ENCODE measurements around the gene SIDT2. TPM values are rescaled to one million over a fixed set of nuclear protein-coding genes. Genes with fewer than 3 reads are reported as not detected.
A peak's percentile ranks its signal among the peaks of the same experiment; 100 is the strongest.

The SIDT2 gene
- polyA plus RNA-seq, 2 donors, result 8.3 to 11.3 TPM

DNA sequence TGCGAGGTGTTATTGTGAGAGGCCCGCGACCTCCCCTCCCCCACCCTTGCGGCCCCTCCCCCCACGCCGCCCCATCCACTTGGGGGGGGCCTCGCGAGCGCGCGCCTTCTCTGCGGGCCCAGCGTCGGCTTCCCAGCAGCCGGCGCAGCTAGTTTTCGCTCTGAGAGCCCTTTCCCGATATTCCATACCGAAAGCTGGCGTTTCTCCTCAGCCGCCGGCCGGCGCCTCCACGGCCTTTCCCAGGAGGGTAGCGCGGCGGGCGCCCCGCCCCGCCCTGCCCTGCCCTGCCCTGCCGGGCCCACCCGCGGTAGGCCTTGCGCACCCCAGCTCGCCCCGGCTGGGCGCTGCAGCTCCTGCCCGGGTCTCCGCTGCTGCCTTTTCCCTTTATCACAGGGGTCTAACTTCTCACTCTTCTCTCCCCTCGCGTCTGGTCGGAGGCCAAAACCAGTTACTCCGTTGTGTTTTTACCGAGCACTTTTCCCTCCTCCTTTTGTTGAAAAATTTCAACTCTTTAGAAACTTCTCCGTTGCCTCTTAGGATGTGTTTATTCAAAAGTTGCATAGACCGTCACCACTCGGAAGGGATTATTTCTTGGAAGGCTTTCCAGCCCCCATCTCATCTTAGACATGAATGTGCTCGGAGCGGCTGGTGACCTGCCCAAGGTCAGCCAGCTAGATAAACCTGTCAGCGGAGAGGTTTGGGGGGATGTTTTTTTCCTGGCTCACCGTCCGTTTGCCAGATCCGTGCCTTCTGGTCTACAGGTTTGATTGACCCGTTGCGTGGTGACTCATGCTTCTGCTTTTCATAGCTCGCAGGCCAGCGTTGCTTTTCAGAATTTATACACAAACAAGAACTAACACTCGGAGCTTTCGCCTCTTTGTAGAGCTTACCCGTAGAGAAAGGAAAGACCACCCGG, 33.8 kb upstream of the SIDT2 start:
- Histone ChIP-seq H3K27me3 (ENCODE audit: control insufficient read depth in 1 of 2, insufficient read depth in 2 of 2, low read length in 2 of 2) (no peaks in the 10 kb centered on the region), H3K4me1 (ENCODE audit: control insufficient read depth in 2 of 2, insufficient read depth in 2 of 2, low read length in 1 of 2) (peaks cover 0 to 2% of the 10 kb centered on the region in 2 donors), H3K36me3 (ENCODE audit: control insufficient read depth in 2 of 2, insufficient read depth in 2 of 2, low read length in 1 of 2) (peaks cover 0 to 7% of the 10 kb centered on the region in 2 donors), H3K27ac (ENCODE audit: low read depth in 2 of 2, low read length in 1 of 2) (peak overlapping the region; percentile 96 to 98), H3K9me3 (ENCODE audit: control insufficient read depth in 2 of 2, insufficient read depth in 1 of 2, low read depth in 1 of 2, low read length in 1 of 2) (no peaks in the 10 kb centered on the region), H3K4me3 (ENCODE audit: low read depth in 1 of 2, low read length in 2 of 2) (peak overlapping the region; percentile 85 to 89)
- 0% methylated on average over 39 to 62 of the region's 62 CpGs for WGBS, 2 donors

DNA sequence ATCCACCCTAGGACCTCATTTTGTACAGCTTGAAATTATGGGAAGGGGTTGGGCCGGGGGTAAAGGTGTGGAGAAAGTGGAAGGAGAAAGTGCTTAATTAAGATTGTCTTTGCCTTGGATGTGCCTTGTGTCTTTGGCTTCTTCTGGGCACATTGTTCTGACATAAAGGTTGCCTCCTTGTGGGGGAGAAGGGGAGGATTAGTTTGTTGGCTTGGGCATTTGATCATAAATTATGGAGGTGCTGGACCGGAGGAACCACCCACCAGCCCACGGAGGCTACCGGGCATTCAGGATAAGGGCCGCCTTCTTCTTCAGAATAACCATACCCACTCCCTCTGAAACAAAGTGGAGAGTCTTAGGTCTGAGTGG, 33.2 kb upstream of the SIDT2 start:
- Histone ChIP-seq H3K27ac (ENCODE audit: low read depth in 2 of 2, low read length in 1 of 2) (peak overlapping the region; percentile 96 to 98), H3K9me3 (ENCODE audit: control insufficient read depth in 2 of 2, insufficient read depth in 1 of 2, low read depth in 1 of 2, low read length in 1 of 2) (no peaks in the 10 kb centered on the region), H3K4me1 (ENCODE audit: control insufficient read depth in 2 of 2, insufficient read depth in 2 of 2, low read length in 1 of 2) (peaks cover 0 to 2% of the 10 kb centered on the region in 2 donors), H3K4me3 (ENCODE audit: low read depth in 1 of 2, low read length in 2 of 2) (peak overlapping the region; percentile 85 to 89), H3K36me3 (ENCODE audit: control insufficient read depth in 2 of 2, insufficient read depth in 2 of 2, low read length in 1 of 2) (peaks cover 0 to 7% of the 10 kb centered on the region in 2 donors), H3K27me3 (ENCODE audit: control insufficient read depth in 1 of 2, insufficient read depth in 2 of 2, low read length in 2 of 2) (no peaks in the 10 kb centered on the region)
- 3 to 14% methylated on average over 5 of the region's 5 CpGs for WGBS, 2 donors

DNA sequence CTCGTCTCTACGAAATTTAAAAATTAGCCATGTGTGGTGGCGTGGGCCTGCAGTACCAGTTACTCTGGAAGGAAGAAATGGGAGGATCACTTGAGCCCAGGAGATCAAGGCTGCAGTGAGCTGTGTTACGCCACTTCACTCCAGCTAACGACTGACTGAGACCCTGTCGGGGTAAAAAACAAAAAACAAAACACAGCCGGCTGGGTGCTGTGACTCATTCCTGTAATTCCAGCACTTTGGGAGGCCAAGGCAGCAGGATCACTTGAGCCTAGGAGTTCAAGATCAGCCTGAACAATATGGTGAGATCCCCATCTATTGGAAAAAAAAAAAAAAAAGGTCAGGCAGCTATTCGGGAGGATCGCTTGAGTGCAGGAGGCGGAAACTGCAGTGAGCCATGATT, 32.0 kb upstream of the SIDT2 start:
- 64 to 65% methylated on average over 10 of the region's 10 CpGs for WGBS, 2 donors
- H3K27ac ChIP-seq (ENCODE audit: low read depth in 2 of 2, low read length in 1 of 2), result no peak overlapping the region
- no peak overlapping the region for H3K4me3 ChIP-seq (ENCODE audit: low read depth in 1 of 2, low read length in 2 of 2)
- peaks cover 0 to 7% of the 10 kb centered on the region in 2 donors for H3K36me3 ChIP-seq (ENCODE audit: control insufficient read depth in 2 of 2, insufficient read depth in 2 of 2, low read length in 1 of 2)
- H3K27me3 ChIP-seq (ENCODE audit: control insufficient read depth in 1 of 2, insufficient read depth in 2 of 2, low read length in 2 of 2), result no peaks in the 10 kb centered on the region
- H3K4me1 ChIP-seq (ENCODE audit: control insufficient read depth in 2 of 2, insufficient read depth in 2 of 2, low read length in 1 of 2), result peaks cover 0 to 2% of the 10 kb centered on the region in 2 donors
- no peaks in the 10 kb centered on the region for H3K9me3 ChIP-seq (ENCODE audit: control insufficient read depth in 2 of 2, insufficient read depth in 1 of 2, low read depth in 1 of 2, low read length in 1 of 2)

DNA sequence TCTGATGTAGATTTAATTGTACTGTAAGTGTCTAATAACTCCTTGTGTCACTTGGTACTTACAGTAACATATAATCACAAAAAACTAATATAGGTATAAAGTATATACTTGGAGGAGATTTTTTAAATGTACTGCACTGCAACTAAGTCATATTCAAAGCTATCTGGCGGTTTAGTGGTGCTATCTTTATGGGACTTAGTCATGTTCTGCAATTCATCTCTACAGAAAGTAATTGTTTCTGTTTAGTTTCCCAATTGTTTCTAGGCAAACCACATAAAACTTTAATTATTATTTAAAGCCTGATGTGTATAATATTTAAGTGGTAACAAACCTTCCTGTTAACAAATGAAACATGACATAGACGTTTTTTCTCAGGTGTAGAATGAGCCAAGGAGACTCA, 26.5 kb upstream of the SIDT2 start:
- Histone ChIP-seq H3K4me1 (ENCODE audit: control insufficient read depth in 2 of 2, insufficient read depth in 2 of 2, low read length in 1 of 2) (no peaks in the 10 kb centered on the region), H3K36me3 (ENCODE audit: control insufficient read depth in 2 of 2, insufficient read depth in 2 of 2, low read length in 1 of 2) (peaks cover 5 to 6% of the 10 kb centered on the region in 2 donors), H3K27ac (ENCODE audit: low read depth in 2 of 2, low read length in 1 of 2) (no peak overlapping the region), H3K27me3 (ENCODE audit: control insufficient read depth in 1 of 2, insufficient read depth in 2 of 2, low read length in 2 of 2) (no peaks in the 10 kb centered on the region), H3K9me3 (ENCODE audit: control insufficient read depth in 2 of 2, insufficient read depth in 1 of 2, low read depth in 1 of 2, low read length in 1 of 2) (no peaks in the 10 kb centered on the region), H3K4me3 (ENCODE audit: low read depth in 1 of 2, low read length in 2 of 2) (no peak overlapping the region)
- WGBS, 2 donors, result 54 to 57% methylated on average over 2 of the region's 2 CpGs

DNA sequence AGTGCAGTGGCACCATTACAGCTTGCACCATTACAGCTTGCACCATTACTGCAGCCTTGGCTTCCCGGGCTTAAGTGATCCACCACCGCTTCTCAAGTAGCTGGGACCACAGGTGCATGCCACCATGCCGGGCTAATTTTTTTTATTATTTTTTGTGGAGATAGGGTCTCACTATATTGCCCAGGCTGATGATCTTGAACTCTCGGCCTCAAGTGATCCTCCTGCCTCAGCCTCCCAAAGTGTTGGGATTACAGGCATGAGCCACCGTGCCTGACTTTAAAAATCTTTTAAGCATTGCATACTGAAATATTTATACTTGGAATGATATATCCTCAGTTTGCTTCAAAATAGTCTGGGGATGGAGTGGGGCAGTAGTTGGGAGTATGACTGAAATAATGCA, 24.1 kb upstream of the SIDT2 start:
- Histone ChIP-seq H3K27me3 (ENCODE audit: control insufficient read depth in 1 of 2, insufficient read depth in 2 of 2, low read length in 2 of 2) (no peaks in the 10 kb centered on the region), H3K36me3 (ENCODE audit: control insufficient read depth in 2 of 2, insufficient read depth in 2 of 2, low read length in 1 of 2) (peaks cover 5 to 8% of the 10 kb centered on the region in 2 donors), H3K4me1 (ENCODE audit: control insufficient read depth in 2 of 2, insufficient read depth in 2 of 2, low read length in 1 of 2) (no peaks in the 10 kb centered on the region), H3K9me3 (ENCODE audit: control insufficient read depth in 2 of 2, insufficient read depth in 1 of 2, low read depth in 1 of 2, low read length in 1 of 2) (no peaks in the 10 kb centered on the region), H3K4me3 (ENCODE audit: low read depth in 1 of 2, low read length in 2 of 2) (no peak overlapping the region), H3K27ac (ENCODE audit: low read depth in 2 of 2, low read length in 1 of 2) (no peak overlapping the region)
- WGBS, 2 donors, result 97 to 98% methylated on average over 5 of the region's 5 CpGs

DNA sequence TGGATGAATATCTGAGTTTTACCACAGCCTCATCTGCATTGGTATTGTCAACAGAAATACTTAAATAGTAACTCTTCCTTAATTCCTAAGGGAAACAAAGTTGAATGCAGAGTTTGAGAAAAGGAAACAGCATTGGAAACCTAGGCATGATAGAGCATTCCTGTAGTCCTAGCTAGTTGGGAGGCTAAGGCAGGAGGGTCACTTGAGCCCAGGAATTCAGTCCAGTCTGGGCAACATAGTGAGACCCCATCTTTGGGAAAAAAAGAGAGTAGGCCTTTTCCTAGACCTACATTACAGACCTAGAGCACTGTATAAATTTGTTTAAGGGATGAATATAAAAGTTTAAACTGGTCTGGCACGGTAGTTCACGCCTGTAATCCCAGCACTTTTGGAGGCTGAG, 21.0 kb upstream of the SIDT2 start:
- H3K9me3 ChIP-seq (ENCODE audit: control insufficient read depth in 2 of 2, insufficient read depth in 1 of 2, low read depth in 1 of 2, low read length in 1 of 2), result no peaks in the 10 kb centered on the region
- H3K36me3 ChIP-seq (ENCODE audit: control insufficient read depth in 2 of 2, insufficient read depth in 2 of 2, low read length in 1 of 2), result peaks cover 1 to 16% of the 10 kb centered on the region in 2 donors
- no peaks in the 10 kb centered on the region for H3K4me1 ChIP-seq (ENCODE audit: control insufficient read depth in 2 of 2, insufficient read depth in 2 of 2, low read length in 1 of 2)
- no peaks in the 10 kb centered on the region for H3K27me3 ChIP-seq (ENCODE audit: control insufficient read depth in 1 of 2, insufficient read depth in 2 of 2, low read length in 2 of 2)
- WGBS, 2 donors, result 94 to 97% methylated on average over 2 of the region's 2 CpGs
- no peak overlapping the region for H3K27ac ChIP-seq (ENCODE audit: low read depth in 2 of 2, low read length in 1 of 2)
- H3K4me3 ChIP-seq (ENCODE audit: low read depth in 1 of 2, low read length in 2 of 2), result no peak overlapping the region

DNA sequence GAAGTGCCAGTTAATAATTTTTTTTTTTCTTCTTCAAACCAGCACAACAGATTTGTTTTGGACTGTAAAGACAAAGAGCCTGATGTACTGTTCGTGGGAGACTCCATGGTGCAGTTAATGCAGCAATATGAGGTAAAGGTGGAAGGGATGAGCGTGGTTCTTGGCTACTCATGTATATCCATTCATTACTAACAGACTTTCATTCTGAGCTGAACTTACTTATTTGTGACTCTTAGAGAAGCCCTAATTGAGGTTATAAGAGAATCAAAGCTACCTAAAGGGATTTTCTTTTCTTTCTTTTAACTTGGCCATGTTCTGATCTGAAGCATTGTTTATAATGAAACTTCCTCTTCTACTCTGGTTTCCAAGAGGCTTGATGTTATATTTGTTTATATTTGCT, 18.7 kb upstream of the SIDT2 start:
- no peaks in the 10 kb centered on the region for H3K27me3 ChIP-seq (ENCODE audit: control insufficient read depth in 1 of 2, insufficient read depth in 2 of 2, low read length in 2 of 2)
- WGBS, 2 donors, result 80 to 90% methylated on average over 2 of the region's 2 CpGs
- no peak overlapping the region for H3K4me3 ChIP-seq (ENCODE audit: low read depth in 1 of 2, low read length in 2 of 2)
- H3K36me3 ChIP-seq (ENCODE audit: control insufficient read depth in 2 of 2, insufficient read depth in 2 of 2, low read length in 1 of 2), result peaks cover 0 to 14% of the 10 kb centered on the region in 2 donors
- no peak overlapping the region for H3K27ac ChIP-seq (ENCODE audit: low read depth in 2 of 2, low read length in 1 of 2)
- H3K4me1 ChIP-seq (ENCODE audit: control insufficient read depth in 2 of 2, insufficient read depth in 2 of 2, low read length in 1 of 2), result no peaks in the 10 kb centered on the region
- no peaks in the 10 kb centered on the region for H3K9me3 ChIP-seq (ENCODE audit: control insufficient read depth in 2 of 2, insufficient read depth in 1 of 2, low read depth in 1 of 2, low read length in 1 of 2)

DNA sequence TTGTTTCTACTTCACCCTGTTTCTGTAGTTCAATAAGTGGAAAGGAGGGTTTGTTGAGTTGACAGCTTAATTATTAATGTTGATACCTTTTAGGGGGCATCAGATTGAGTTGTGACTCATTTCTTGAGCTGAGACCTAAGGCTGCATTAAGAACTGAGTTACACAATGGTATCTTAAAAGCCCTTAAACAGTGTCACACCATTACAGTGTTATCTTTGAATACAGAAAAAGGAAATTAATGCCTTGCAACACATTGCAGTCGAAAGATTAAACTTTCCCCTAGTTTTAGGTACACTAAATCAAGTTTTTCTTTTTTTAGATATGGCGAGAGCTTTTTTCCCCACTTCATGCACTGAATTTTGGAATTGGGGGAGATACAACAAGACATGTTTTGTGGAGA, 17.7 kb upstream of the SIDT2 start:
- no peak overlapping the region for H3K27ac ChIP-seq (ENCODE audit: low read depth in 2 of 2, low read length in 1 of 2)
- no peaks in the 10 kb centered on the region for H3K9me3 ChIP-seq (ENCODE audit: control insufficient read depth in 2 of 2, insufficient read depth in 1 of 2, low read depth in 1 of 2, low read length in 1 of 2)
- H3K36me3 ChIP-seq (ENCODE audit: control insufficient read depth in 2 of 2, insufficient read depth in 2 of 2, low read length in 1 of 2), result peaks cover 0 to 11% of the 10 kb centered on the region in 2 donors
- no peaks in the 10 kb centered on the region for H3K27me3 ChIP-seq (ENCODE audit: control insufficient read depth in 1 of 2, insufficient read depth in 2 of 2, low read length in 2 of 2)
- H3K4me1 ChIP-seq (ENCODE audit: control insufficient read depth in 2 of 2, insufficient read depth in 2 of 2, low read length in 1 of 2), result no peaks in the 10 kb centered on the region
- 75 to 82% methylated on average over 2 of the region's 2 CpGs for WGBS, 2 donors
- no peak overlapping the region for H3K4me3 ChIP-seq (ENCODE audit: low read depth in 1 of 2, low read length in 2 of 2)

DNA sequence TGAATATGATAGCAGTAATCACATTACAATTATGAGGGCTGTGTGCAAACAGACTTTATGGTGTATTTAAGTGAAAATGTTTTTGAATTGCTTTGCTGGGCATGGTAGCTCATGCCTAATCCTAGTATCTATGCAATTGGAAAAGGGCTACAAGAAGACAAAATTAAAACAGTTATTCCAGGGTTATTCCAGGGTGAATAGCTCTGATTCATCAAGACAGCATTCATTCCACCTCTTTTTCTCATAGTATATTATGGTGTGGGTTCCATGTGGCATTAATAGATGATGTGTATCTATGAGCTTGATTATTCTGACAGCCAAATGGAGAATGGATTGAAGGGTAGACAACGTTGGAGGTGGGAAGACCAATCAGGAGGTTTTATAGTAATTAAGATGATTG, 12.1 kb upstream of the SIDT2 start:
- 59 to 61% methylated on average over 1 of the region's 1 CpG for WGBS, 2 donors
- H3K4me3 ChIP-seq (ENCODE audit: low read depth in 1 of 2, low read length in 2 of 2), result no peak overlapping the region
- no peaks in the 10 kb centered on the region for H3K9me3 ChIP-seq (ENCODE audit: control insufficient read depth in 2 of 2, insufficient read depth in 1 of 2, low read depth in 1 of 2, low read length in 1 of 2)
- no peaks in the 10 kb centered on the region for H3K27me3 ChIP-seq (ENCODE audit: control insufficient read depth in 1 of 2, insufficient read depth in 2 of 2, low read length in 2 of 2)
- H3K27ac ChIP-seq (ENCODE audit: low read depth in 2 of 2, low read length in 1 of 2), result no peak overlapping the region
- no peaks in the 10 kb centered on the region for H3K4me1 ChIP-seq (ENCODE audit: control insufficient read depth in 2 of 2, insufficient read depth in 2 of 2, low read length in 1 of 2)
- peaks cover 0 to 11% of the 10 kb centered on the region in 2 donors for H3K36me3 ChIP-seq (ENCODE audit: control insufficient read depth in 2 of 2, insufficient read depth in 2 of 2, low read length in 1 of 2)

DNA sequence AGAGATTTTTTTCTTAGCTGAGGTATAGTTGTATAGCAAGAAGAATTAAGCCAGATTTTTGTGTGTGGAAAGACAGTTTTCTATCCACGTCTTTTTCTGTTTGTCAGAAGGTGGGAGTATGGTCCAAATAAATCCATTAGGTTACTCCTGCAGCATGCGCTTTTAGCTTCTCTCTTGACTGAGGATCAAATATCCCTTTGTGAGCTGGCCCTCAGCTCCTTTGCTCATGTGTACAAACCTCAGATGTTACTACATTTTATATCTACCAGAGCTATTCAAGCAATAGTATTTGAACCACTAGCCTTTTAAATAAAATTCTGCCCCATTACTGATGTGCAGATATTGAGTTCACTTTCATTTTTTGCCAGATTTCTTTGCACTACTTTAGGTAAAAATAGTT, 8.8 kb upstream of the SIDT2 start:
- Histone ChIP-seq H3K4me1 (ENCODE audit: control insufficient read depth in 2 of 2, insufficient read depth in 2 of 2, low read length in 1 of 2) (no peaks in the 10 kb centered on the region), H3K27ac (ENCODE audit: low read depth in 2 of 2, low read length in 1 of 2) (no peak overlapping the region), H3K27me3 (ENCODE audit: control insufficient read depth in 1 of 2, insufficient read depth in 2 of 2, low read length in 2 of 2) (no peaks in the 10 kb centered on the region), H3K9me3 (ENCODE audit: control insufficient read depth in 2 of 2, insufficient read depth in 1 of 2, low read depth in 1 of 2, low read length in 1 of 2) (no peaks in the 10 kb centered on the region), H3K4me3 (ENCODE audit: low read depth in 1 of 2, low read length in 2 of 2) (no peak overlapping the region), H3K36me3 (ENCODE audit: control insufficient read depth in 2 of 2, insufficient read depth in 2 of 2, low read length in 1 of 2) (peaks cover 0 to 4% of the 10 kb centered on the region in 2 donors)
- WGBS, 2 donors, result 88 to 93% methylated on average over 2 of the region's 2 CpGs

Measured in esophagus (tissue), 2 donors.